ENCODE data around the gene TTLL12.

DNA sequence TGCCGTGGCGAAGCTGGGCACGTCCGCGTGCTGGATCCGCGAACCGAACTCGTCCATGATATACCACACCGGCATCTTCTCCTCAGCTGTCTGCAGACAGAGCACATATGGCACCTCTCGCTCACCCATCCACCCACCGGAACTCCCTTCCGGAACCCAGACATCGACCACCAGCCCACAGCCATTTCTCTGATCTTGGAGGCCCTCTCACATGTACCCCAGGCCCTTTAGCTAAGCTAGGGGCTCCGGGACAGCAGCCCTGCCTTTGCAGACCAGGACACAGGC lies 7.1 kb downstream of the TTLL12 start:
- TF ChIP-seq, protein P1, sequence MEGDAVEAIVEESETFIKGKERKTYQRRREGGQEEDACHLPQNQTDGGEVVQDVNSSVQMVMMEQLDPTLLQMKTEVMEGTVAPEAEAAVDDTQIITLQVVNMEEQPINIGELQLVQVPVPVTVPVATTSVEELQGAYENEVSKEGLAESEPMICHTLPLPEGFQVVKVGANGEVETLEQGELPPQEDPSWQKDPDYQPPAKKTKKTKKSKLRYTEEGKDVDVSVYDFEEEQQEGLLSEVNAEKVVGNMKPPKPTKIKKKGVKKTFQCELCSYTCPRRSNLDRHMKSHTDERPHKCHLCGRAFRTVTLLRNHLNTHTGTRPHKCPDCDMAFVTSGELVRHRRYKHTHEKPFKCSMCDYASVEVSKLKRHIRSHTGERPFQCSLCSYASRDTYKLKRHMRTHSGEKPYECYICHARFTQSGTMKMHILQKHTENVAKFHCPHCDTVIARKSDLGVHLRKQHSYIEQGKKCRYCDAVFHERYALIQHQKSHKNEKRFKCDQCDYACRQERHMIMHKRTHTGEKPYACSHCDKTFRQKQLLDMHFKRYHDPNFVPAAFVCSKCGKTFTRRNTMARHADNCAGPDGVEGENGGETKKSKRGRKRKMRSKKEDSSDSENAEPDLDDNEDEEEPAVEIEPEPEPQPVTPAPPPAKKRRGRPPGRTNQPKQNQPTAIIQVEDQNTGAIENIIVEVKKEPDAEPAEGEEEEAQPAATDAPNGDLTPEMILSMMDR (IDR thresholded peaks at IDR 0.05), result no peak
- no peak for TF ChIP-seq POLR2A (IDR thresholded peaks at IDR 0.05)
